Measurements from ENCODE around the gene TRPM3.
"Not testable (repeated sequence)": the region's sequence is repeated elsewhere in the genome, so short reads cannot be mapped to it uniquely, and the experiment has no call there.

The TRPM3 gene

DNA sequence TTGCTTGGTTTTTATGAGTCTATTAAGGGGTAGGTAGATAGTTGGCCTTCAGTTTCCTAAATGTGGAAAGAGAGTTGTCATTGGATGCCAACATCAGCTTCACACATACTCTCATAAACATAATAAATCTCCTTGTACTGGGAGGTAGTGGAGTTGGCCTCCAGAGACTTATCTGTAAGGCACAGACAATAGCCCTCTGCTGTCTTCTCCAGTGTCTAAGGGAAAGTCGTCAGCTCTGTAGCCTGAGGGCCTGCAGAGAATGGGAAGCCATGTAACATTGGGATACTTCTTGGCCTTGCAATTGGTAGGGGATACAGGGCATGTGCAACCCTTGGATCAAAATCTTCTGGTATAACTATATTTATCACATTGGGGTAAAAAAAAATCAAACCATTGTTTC, 375.1 kb downstream of the TRPM3 start:
- no peaks in the 10 kb centered on the region for H3K4me1 Mint-ChIP-seq
- peaks cover 13% of the 10 kb centered on the region for H3K27me3 Mint-ChIP-seq
- no peaks in the 10 kb centered on the region for H3K36me3 Mint-ChIP-seq (ENCODE audit: insufficient read depth)
- H3K9me3 Mint-ChIP-seq, result no peaks in the 10 kb centered on the region
- no peak overlapping the region for H3K27ac Mint-ChIP-seq (ENCODE audit: low read depth)
- no peak overlapping the region for H3K4me3 Mint-ChIP-seq
- ATAC-seq (replicated peaks; ENCODE audit: extremely low read depth, poor library complexity, severe bottlenecking), result no peak
- DNase-seq (ENCODE audit: low spot score in 2 of 2), result no peak

DNA sequence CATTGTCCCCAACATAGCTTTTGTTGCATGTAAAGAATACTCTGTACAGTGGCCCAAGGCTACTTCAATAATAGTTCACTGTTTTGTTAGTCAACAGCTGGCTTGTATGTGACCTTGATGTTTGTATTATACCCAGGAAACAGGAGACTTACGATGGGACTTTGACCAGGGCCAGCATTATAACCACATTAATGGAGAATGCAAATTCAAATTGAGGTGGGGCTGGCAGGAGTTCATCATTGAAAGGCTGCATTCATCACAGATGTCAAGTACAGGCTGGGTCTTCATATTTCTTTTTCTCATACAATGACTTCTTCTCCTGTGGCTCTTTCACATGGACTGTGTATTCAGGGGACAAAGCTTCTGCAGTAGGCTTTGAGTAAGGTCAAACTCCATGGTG, 396.6 kb downstream of the TRPM3 start:
- H3K9me3 Mint-ChIP-seq; H3K27me3 Mint-ChIP-seq; H3K4me1 Mint-ChIP-seq; H3K36me3 Mint-ChIP-seq (ENCODE audit: insufficient read depth); ATAC-seq (replicated peaks; ENCODE audit: extremely low read depth, poor library complexity, severe bottlenecking); H3K4me3 Mint-ChIP-seq; H3K27ac Mint-ChIP-seq (ENCODE audit: low read depth); DNase-seq (ENCODE audit: low spot score in 2 of 2): not testable (repeated sequence)

DNA sequence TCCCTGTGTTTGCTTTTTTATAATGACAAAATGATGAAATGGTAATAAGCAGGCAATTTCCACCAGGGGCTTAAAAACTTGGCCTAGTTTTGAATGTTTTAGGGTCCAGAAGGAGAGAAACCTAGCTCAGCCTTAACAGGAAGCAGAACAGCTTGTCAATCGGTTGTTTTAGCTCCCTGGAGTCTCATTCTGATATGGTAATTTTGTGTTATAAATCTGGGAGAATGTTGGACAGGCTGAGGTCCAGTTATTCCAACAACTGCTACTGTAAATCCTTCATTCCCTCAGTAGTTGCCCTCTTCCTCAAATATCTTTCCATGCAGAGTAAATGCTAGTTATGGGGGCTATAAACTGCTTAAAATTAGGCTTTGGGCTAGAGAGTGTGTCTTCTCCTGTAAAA, 397.4 kb downstream of the TRPM3 start:
- not testable (repeated sequence) for H3K9me3 Mint-ChIP-seq; H3K36me3 Mint-ChIP-seq (ENCODE audit: insufficient read depth); H3K27ac Mint-ChIP-seq (ENCODE audit: low read depth); H3K4me1 Mint-ChIP-seq; H3K27me3 Mint-ChIP-seq; ATAC-seq (replicated peaks; ENCODE audit: extremely low read depth, poor library complexity, severe bottlenecking); H3K4me3 Mint-ChIP-seq; DNase-seq (ENCODE audit: low spot score in 2 of 2)

DNA sequence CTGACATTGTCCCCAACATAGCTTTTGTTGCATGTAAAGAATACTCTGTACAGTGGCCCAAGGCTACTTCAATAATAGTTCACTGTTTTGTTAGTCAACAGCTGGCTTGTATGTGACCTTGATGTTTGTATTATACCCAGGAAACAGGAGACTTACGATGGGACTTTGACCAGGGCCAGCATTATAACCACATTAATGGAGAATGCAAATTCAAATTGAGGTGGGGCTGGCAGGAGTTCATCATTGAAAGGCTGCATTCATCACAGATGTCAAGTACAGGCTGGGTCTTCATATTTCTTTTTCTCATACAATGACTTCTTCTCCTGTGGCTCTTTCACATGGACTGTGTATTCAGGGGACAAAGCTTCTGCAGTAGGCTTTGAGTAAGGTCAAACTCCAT, 414.6 kb downstream of the TRPM3 start:
- H3K9me3 Mint-ChIP-seq; H3K4me3 Mint-ChIP-seq; H3K36me3 Mint-ChIP-seq (ENCODE audit: insufficient read depth); H3K27me3 Mint-ChIP-seq; ATAC-seq (replicated peaks; ENCODE audit: extremely low read depth, poor library complexity, severe bottlenecking); H3K4me1 Mint-ChIP-seq; DNase-seq (ENCODE audit: low spot score in 2 of 2); H3K27ac Mint-ChIP-seq (ENCODE audit: low read depth): not testable (repeated sequence)

DNA sequence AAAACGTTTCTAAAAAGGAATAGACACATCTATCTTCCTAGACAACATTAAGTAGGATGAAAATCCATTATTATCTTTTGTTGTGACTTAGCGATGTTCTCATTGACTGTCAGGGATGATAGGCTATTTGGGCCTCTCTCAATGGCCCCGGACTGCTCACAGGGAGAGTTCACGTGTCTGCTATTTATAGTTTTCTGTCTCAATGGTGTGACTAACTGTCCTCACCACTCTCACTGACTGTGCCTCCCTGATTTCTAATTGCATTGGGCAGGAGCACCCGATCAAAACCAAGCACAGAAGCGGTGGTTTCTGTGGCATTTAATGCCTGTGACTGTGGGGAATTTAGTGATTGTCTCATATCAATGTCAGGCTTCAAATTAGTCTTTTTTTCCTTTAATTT, 420.3 kb downstream of the TRPM3 start:
- Mint-ChIP-seq H3K27me3 (no peaks in the 10 kb centered on the region), H3K27ac (ENCODE audit: low read depth) (no peak overlapping the region), H3K36me3 (ENCODE audit: insufficient read depth) (no peaks in the 10 kb centered on the region), H3K4me3 (no peak overlapping the region), H3K9me3 (no peaks in the 10 kb centered on the region), H3K4me1 (no peaks in the 10 kb centered on the region)
- DNase-seq (ENCODE audit: low spot score in 2 of 2) (no peak), ATAC-seq (replicated peaks; ENCODE audit: extremely low read depth, poor library complexity, severe bottlenecking) (no peak)

DNA sequence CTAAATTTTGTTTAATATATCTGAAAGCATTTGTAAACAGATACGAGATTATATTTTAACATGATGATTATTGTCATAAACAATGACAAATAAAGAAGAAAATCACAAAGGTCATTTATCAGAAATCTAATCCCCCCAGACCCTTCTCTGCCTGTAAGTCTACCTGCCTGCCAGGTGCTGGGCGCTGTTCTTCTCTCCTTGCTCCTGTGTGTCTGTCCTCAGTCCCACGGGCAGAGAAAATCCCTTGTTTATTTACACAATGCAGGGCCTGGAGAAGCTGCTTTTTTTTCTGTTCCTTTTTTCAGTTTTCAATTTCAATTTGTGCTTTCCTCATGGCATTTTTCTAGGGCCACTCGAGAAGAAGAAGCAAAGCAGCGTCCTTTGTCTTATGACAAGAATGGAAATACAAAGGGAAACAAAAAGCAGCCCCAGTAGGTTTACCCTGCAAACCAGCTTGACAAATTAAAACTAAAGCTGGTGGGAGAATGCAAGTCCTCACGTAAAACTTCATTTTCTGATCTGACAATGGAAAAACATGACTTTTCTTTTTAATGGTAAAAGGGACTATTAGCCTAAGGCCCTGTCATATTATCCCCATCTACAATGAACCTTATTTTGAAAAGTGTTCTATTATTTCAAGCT, 424.6 kb downstream of the TRPM3 start:
- H3K27ac Mint-ChIP-seq (ENCODE audit: low read depth), result no peak overlapping the region
- no peaks in the 10 kb centered on the region for H3K4me1 Mint-ChIP-seq
- no peaks in the 10 kb centered on the region for H3K36me3 Mint-ChIP-seq (ENCODE audit: insufficient read depth)
- no peaks in the 10 kb centered on the region for H3K9me3 Mint-ChIP-seq
- no peak for DNase-seq (ENCODE audit: low spot score in 2 of 2)
- H3K4me3 Mint-ChIP-seq, result no peak overlapping the region
- H3K27me3 Mint-ChIP-seq, result peaks cover 14% of the 10 kb centered on the region
- no peak for ATAC-seq (replicated peaks; ENCODE audit: extremely low read depth, poor library complexity, severe bottlenecking)

DNA sequence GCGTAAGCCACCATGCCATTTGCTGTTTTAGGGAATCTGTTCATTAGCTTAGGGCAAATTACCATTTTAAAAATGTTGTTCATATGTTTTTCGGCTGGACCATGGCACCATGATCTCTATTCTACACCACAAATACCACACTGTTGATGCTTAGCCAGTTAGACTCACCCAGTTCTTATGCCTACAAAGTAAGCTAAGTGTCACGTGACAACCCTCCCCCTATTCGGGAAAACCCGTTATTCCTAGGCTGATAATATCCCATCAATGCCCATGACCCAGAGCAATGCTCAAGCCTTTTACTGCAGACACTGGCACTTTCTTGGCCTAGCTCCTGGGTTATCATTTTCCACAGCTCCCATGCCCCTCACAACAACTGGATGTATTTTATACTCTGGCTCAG, 426.7 kb downstream of the TRPM3 start:
- Mint-ChIP-seq H3K9me3 (no peaks in the 10 kb centered on the region), H3K27ac (ENCODE audit: low read depth) (no peak overlapping the region), H3K4me1 (no peaks in the 10 kb centered on the region), H3K27me3 (peaks cover 19% of the 10 kb centered on the region), H3K36me3 (ENCODE audit: insufficient read depth) (no peaks in the 10 kb centered on the region), H3K4me3 (no peak overlapping the region)
- ATAC-seq (replicated peaks; ENCODE audit: extremely low read depth, poor library complexity, severe bottlenecking) (no peak), DNase-seq (ENCODE audit: low spot score in 2 of 2) (no peak)

DNA sequence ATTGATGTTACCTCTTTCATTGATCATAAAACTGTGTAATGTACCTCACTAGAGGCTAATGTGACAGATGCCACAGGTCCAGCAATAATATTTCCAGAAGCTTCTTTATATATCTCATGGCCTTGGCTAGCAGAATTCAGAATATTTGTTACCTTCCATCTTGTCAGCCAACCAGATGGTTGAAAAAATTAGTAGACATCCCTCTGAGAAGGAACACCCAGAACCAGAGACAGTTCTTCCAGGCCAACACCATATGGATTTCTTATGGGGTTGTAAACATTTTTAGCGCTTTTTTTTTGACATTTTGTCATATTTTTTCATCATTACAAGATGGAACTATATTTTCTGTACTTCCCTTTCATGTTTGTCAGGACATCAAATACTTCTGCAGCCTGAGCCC, 428.2 kb downstream of the TRPM3 start:
- peaks cover 35% of the 10 kb centered on the region for H3K27me3 Mint-ChIP-seq
- no peaks in the 10 kb centered on the region for H3K36me3 Mint-ChIP-seq (ENCODE audit: insufficient read depth)
- H3K9me3 Mint-ChIP-seq, result no peaks in the 10 kb centered on the region
- H3K4me3 Mint-ChIP-seq, result no peak overlapping the region
- H3K27ac Mint-ChIP-seq (ENCODE audit: low read depth), result no peak overlapping the region
- no peak for ATAC-seq (replicated peaks; ENCODE audit: extremely low read depth, poor library complexity, severe bottlenecking)
- no peak for DNase-seq (ENCODE audit: low spot score in 2 of 2)
- no peaks in the 10 kb centered on the region for H3K4me1 Mint-ChIP-seq

DNA sequence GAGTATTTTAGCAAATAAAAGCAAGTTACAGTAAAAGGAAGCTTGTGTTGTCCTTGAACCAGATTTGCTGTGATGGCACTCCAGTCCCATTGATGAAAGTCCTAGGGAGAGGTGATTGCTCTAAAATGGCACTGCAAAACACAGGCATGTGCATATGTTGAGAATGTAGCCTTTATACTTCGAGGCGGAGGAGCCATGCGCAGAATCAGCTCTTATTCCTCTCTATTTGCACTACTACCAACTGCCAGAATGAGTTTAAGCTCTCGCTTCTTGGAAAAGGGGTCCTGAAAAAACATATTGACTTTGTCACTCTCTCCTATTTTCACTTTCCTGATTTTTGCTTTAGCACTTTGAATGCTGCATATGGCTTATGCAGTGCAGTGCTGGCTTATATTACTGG, 429.0 kb downstream of the TRPM3 start:
- no peaks in the 10 kb centered on the region for H3K4me1 Mint-ChIP-seq
- H3K9me3 Mint-ChIP-seq, result no peaks in the 10 kb centered on the region
- H3K4me3 Mint-ChIP-seq, result no peak overlapping the region
- peaks cover 38% of the 10 kb centered on the region for H3K27me3 Mint-ChIP-seq
- no peaks in the 10 kb centered on the region for H3K36me3 Mint-ChIP-seq (ENCODE audit: insufficient read depth)
- no peak overlapping the region for H3K27ac Mint-ChIP-seq (ENCODE audit: low read depth)
- DNase-seq (ENCODE audit: low spot score in 2 of 2), result no peak
- ATAC-seq (replicated peaks; ENCODE audit: extremely low read depth, poor library complexity, severe bottlenecking), result no peak

DNA sequence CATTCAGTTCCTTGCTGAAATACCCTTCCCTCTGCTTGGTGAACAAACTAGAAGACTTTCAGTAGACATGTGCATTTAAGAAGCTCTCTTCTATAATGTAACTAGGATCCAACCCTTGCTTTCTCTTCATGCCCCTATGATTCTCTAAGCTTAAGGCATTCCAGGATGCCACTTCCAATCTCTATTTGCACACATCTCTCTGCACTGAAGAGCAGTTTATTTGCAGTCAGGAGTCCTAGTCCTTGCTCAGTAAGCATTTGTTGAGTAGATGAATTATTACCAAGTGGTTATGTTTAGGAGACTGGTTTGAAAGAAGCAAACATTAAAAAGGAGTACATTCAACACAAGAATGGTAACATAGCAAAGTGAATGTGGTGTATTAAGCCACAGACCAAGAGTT, 432.7 kb downstream of the TRPM3 start:
- Mint-ChIP-seq H3K27ac (ENCODE audit: low read depth) (no peak overlapping the region), H3K36me3 (ENCODE audit: insufficient read depth) (no peaks in the 10 kb centered on the region), H3K4me1 (no peaks in the 10 kb centered on the region), H3K9me3 (no peaks in the 10 kb centered on the region), H3K27me3 (peaks cover 29% of the 10 kb centered on the region), H3K4me3 (no peak overlapping the region)
- ATAC-seq (replicated peaks; ENCODE audit: extremely low read depth, poor library complexity, severe bottlenecking) (no peak), DNase-seq (ENCODE audit: low spot score in 2 of 2) (no peak)

DNA sequence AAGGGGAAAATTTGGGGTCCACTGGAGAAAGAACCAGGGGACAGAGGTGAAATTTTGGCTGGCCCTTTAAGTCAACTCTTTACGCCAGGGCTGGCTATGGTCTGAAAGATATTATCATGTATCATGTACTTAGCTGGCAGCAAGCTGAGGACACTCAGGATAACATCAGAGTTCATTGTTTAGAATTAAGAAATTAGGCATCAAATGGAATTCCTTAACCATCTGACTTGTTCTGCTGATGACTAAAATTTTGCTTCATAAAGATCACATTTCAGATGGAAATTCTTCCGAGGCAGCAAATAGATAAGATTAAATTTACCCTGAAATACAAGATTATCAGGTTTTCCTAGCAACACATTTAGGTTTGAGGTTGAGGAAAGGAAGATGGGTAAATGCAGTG, 437.6 kb downstream of the TRPM3 start:
- ATAC-seq (replicated peaks; ENCODE audit: extremely low read depth, poor library complexity, severe bottlenecking) (no peak), DNase-seq (ENCODE audit: low spot score in 2 of 2) (no peak)
- H3K27me3 Mint-ChIP-seq, result peaks cover 17% of the 10 kb centered on the region
- H3K4me3 Mint-ChIP-seq, result no peak overlapping the region
- H3K4me1 Mint-ChIP-seq, result no peaks in the 10 kb centered on the region
- H3K9me3 Mint-ChIP-seq, result no peaks in the 10 kb centered on the region
- no peak overlapping the region for H3K27ac Mint-ChIP-seq (ENCODE audit: low read depth)
- no peaks in the 10 kb centered on the region for H3K36me3 Mint-ChIP-seq (ENCODE audit: insufficient read depth)

DNA sequence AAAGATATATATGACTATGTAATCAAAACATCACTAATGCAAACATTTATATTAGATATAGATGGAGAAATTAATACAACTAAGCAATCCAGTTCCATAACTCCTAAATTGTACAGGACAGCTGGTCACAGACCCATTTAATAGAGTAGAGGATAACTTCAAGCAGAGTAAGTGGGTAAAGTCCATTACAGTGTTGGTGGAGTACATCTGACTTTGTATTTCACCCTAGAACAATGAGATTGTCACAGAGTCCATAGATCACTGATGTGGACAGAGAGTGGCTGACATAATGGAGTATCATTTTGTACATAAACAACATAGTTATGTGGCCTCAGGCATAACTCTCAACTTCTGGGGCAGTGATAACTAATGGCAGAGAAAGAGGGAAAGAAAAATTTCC, 439.1 kb downstream of the TRPM3 start:
- Mint-ChIP-seq H3K36me3 (ENCODE audit: insufficient read depth) (no peaks in the 10 kb centered on the region), H3K4me3 (no peak overlapping the region), H3K4me1 (no peaks in the 10 kb centered on the region), H3K27me3 (peaks cover 7% of the 10 kb centered on the region), H3K9me3 (no peaks in the 10 kb centered on the region), H3K27ac (ENCODE audit: low read depth) (no peak overlapping the region)
- DNase-seq (ENCODE audit: low spot score in 2 of 2) (no peak), ATAC-seq (replicated peaks; ENCODE audit: extremely low read depth, poor library complexity, severe bottlenecking) (no peak)

DNA sequence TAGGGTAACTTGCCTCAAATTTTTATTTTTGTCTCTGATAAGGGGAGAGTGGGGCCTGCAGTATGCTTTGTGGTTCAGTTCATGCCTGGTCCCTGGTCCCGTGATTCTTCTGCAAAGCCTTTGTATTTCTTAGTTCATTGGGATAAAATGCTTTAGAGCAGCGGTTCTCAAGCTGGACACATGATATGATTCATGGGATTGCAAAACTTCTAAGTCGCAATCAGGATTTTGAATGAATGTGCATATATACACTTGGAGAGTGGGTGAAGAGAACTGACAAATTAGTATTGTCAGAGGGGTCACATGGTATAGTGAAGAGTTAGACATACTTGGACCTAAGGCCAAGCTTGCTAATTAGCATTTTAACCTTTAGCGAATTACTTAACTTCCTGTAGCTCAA, 441.6 kb downstream of the TRPM3 start:
- DNase-seq (ENCODE audit: low spot score in 2 of 2) (no peak), ATAC-seq (replicated peaks; ENCODE audit: extremely low read depth, poor library complexity, severe bottlenecking) (no peak)
- Mint-ChIP-seq H3K27me3 (peaks cover 7% of the 10 kb centered on the region), H3K9me3 (no peaks in the 10 kb centered on the region), H3K27ac (ENCODE audit: low read depth) (no peak overlapping the region), H3K4me3 (no peak overlapping the region), H3K36me3 (ENCODE audit: insufficient read depth) (no peaks in the 10 kb centered on the region), H3K4me1 (no peaks in the 10 kb centered on the region)

DNA sequence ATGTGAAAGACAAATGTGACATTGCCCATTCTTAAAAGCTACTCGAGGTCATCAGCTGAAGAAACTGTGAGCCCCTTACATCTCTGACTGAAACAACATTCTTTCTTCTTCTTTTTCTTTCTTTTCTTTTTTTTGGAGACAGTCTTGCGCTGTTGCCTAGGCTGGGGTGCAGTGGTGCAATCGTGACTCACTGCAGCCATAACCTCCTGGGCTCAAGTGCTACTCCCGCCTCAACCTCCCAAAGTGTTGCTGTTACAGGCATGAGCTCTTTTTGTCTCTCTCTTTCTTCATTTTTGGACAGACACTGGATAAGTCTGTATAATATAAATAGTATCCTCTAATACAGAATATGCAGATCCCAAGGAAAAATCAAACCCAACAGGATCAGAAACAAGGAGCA, 443.3 kb downstream of the TRPM3 start:
- no peak for DNase-seq (ENCODE audit: low spot score in 2 of 2)
- Mint-ChIP-seq H3K27ac (ENCODE audit: low read depth) (no peak overlapping the region), H3K4me3 (no peak overlapping the region), H3K9me3 (no peaks in the 10 kb centered on the region), H3K36me3 (ENCODE audit: insufficient read depth) (no peaks in the 10 kb centered on the region), H3K27me3 (peaks cover 7% of the 10 kb centered on the region), H3K4me1 (no peaks in the 10 kb centered on the region)
- ATAC-seq (replicated peaks; ENCODE audit: extremely low read depth, poor library complexity, severe bottlenecking), result no peak
